Activated CD8-positive, alpha-beta memory T cell treated with anti-CD3 and anti-CD28 coated beads for 36 hours (primary cell): Measurements from ENCODE around the gene GNB5. TPM values are rescaled to one million over a fixed set of nuclear protein-coding genes. Genes with fewer than 3 reads are reported as not detected.

Experiments used
- CTCF ChIA-PET: fragments of 350-600 bp; sonication (Branson Sonifier 250); formaldehyde crosslinking; loops from one replicate; lab custom pipeline; 2021; ENCODE audit warnings: antibody characterized with exemption; lab: Charles Lee
- POLR2A ChIA-PET: fragments of 350-600 bp; sonication (Branson Sonifier 250); formaldehyde crosslinking; loops from one replicate; lab custom pipeline; 2021; ENCODE audit warnings: antibody characterized with exemption; lab: Charles Lee
- total RNA-seq, 2 experiments: library from RNA; stranded (reverse); gene quantifications; one replicate each; pipeline ENCODE4 v1.2.3, GENCODE V29; 2021

GNB5 gene
- total RNA-seq, 2 experiments from 2014 or later = 15.6 to 17.5 TPM

DNA sequence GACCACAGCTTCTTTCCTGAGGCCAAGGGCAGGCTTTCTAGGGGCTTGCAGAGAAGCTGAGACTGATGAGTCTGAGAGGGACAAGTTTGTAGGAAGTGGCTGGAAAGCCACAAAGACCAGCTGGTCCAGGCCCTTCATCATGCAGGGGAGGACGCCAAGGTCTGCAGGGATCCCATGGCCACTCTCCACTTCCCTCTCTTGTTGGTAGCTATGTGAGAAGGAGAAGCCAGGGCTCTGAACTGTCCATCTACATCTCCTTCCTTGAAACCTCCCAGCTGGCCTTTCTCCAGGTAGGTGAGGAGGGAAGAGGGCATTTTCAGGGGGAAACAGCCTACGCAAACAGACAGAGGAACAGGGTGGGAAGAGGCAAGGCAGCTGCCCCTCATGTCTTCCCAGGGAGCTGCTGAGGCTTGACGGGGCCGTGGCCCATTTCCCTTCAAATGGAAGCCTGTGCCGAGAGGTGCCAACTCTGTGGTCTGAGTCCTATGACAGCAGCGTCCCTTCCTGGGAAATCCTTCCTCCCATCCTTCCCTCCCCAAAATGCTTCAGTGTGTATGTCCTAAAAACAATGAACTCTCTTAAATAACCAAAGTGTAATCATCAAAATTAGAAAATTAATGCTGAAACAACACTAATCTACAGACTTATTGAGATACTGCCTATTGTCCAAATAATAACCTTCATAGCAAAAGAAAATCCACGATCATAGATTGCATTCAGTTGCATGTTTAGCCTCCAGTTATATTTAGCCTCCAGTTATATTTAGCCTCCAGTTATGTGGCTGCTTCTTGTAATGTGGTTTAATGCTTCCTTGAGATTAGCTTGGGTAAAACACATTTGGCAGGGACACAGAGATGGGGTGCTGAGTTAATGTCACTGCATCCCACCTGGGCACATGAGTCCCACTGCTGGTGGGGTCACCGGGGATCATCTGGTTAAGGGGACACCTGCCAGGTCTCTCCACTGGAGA is 36.0 kb downstream of the GNB5 start:
- ChIA-PET POLR2A (no interaction called here), CTCF (interaction anchor here (1.8 kb wide), 1 partner anchor 73 kb away, joined by 4 read pairs; no protein-coding TSS in a partner anchor)

DNA sequence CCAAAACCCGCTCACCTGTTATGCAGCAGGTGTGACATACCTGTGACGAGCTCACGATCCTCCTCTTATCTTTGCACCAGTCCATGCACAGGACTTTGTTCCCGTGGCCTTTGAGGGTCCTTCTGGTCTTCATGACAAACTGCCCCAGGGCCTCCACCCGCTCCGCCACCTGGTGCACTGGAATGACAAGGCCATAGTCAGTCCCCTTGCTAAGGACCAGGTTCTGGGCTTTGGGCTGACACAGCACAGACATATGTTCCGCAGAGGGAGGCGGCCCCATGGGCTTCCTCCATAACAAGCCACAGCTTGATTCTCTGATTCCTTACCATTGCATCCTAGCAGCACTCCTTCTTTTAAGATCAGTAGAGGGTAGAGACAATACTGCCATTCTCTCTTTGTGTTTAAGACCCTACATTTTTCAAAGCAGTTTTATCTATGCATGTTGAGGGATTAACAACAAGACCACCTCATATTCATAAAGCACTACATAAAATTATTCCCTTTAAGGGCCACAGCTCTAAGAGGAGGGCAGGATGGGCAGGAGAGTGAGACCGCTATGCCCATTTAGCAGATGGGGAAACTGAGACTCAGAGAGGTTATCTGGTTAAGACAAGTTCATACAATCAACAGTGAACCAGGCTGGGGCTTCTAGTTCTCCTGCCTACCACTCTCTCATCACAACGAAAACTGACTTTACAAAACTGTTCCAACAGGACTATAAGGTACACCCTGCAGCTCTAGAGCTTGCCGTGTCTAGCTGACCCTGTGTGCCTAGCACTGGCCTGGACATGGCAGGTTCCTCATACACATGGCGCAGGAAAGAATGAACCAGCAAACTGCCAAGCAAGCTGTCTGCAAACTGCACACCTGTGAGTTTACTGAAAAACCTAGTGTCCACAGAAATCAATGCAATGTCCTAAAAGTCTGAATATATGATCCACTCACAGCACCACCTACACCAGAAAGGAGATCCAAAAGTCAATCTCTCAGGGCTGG is 37.0 kb downstream of the GNB5 start:
- CTCF ChIA-PET = interaction anchor here (1.8 kb wide), 1 partner anchor 74 kb away, joined by 4 read pairs; no protein-coding TSS in a partner anchor
- POLR2A ChIA-PET = no interaction called here

DNA sequence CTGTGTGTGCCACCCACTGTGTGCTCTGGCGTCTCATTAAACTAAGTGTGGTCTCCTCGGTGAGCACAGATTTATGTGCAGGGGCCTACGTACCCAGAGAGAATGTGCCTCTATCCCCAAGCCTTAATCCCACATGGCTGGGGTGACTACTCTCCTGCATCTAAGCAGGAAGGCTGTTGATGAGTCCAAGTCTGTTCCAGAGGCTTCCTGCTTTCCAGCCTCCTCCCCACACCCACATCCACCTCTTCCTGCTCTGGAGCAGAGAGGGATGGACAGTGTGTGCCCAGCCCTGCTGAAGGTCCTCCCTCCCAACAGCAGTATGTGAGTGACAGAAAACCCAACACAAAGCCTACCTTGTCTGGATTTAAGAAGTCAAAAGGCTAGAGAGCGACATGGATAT is 39.8 kb downstream of the GNB5 start:
- POLR2A ChIA-PET = no interaction called here
- CTCF ChIA-PET = interaction anchor here (0.6 kb wide), 1 partner anchor 105 kb away, joined by 4 read pairs; no protein-coding TSS in a partner anchor

DNA sequence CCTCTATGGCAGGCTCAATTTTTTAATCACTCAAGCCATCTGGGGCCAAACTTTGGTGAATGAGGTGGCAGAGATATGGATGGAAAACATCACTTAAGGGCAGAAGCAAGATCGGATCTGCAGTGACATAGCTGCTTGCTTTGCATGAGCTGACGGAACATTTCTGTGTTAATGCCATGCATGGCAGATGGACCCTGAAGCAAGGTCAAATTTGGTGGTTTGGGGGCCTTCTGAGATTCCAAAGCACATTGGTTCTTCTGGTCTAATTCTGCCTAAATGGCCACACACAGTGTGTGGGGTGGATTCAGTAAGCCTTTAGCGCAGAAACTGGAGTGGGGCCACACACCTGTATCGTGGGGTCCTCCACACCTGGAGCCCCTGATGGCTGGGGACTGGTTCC is 40.3 kb downstream of the GNB5 start:
- ChIA-PET CTCF (interaction anchor here (0.6 kb wide), 1 partner anchor 106 kb away, joined by 4 read pairs; no protein-coding TSS in a partner anchor), POLR2A (no interaction called here)

DNA sequence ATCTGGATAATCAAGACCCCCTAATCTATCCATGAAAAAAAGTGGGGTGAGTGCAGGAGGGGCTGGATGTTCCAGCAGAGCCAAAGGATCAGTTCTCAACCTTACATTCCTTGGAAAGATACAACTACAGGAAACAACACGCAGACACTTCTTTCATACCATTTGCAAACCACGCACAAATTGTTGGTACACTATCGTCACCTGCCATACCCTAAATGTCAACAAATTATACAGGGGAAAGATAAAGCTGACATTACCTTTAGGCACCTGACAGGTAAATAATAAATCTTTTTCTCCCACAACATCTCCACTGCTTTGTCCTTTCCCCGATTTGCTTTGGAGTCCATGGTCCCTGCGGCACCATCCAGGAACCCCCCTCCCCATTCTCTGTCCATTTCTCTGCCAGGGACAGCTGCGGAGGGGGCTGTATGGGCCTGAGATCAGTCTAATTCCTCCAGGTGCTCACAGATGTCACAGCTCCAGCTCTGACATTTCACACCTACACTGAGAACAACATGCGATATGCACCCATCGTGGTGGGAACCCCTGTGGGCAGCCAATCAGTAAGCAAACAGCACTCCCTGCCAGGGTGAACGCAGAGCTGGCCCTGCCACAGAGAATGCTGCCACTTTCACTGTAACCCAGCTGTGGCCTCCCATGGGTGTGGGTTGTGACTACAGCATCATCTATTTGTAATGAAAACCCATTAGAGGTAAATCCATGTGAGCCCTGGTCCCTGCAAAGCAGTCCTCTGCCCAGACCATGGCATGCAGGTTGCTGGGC is 41.0 kb downstream of the GNB5 start:
- ChIA-PET POLR2A (no interaction called here), CTCF (no interaction called here)

DNA sequence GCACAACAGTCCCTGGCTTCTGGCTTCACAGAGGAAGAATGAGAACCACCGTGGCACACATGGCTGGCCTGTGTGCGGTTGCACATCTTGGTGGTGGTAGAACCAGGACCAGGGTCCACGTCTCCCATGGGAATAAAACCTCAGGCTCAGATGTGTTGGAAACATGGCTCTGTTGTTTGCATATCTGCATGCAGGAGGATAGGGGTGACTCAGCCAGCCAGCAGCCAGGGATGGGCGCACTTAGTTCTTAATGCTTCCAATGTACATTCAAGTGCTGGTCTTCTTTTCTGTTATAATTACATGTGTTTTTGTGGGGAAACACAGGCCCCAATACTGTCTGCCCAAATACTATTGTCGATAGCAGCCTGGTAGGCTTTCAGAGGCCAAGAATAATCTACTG is 42.8 kb downstream of the GNB5 start:
- CTCF ChIA-PET = no interaction called here
- POLR2A ChIA-PET = no interaction called here

DNA sequence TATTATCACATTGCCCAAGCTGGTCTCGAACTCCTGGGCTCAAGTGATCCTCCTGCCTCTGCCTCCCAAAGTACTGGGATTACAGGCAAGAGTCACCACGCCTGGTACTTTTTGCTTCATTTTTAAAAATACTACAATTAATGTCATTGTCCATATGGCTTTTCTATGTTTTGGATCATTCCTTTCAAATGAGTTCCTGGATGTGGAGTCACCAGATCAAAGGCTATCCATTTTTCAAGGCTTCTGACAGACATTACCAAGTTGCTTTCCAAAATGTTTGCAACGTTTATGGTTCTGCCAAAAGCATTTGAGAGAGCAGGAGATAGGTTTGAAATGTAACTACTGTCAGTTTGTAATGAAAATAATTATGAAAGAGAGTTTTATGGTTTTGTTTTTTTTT is 44.4 kb downstream of the GNB5 start:
- CTCF ChIA-PET = no interaction called here
- POLR2A ChIA-PET = no interaction called here

DNA sequence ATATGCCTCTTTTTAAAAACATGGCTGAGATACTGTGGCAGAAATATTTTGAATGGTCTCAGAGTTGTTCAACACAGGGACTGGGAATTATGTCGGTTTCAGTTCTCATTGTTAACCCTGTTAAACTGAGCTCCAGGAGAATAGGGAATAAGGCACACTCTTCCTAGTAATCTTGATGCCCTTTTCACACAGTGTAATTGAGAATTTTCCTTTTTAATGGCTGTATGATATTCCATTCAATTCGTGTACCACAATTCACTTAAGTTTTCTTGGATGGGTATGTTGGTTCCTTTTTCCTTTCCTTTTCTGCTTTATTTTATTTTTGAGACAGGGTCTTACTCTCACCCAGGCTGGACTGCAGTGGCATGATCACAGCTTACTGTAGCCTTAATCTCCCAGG is 44.9 kb downstream of the GNB5 start:
- ChIA-PET POLR2A (no interaction called here), CTCF (no interaction called here)

DNA sequence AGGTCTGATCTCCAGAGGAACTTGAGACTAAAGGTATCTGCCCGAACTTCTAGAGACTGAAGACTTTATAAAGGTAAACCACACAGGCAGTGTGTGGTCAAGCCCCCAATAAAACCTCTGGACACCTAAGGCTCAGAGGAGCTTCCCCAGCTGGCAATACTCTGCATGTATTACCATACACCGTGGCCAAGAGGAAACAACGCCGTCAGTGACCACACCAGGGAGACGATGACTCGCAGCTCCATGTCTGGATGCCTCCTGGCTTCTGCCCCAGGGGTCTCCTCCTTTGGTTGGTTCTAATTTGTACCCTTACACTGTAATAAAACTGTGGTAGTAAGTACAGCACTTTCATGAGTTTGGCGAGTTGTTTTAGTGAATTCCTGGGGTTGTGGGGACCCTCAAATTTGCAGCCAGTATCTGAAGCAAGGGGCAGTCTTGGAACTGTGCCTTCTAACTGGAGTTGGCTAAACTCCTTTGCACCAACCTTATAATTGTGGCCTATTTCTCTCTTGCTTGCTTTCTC is 46.5 kb downstream of the GNB5 start:
- ChIA-PET CTCF (no interaction called here), POLR2A (no interaction called here)

DNA sequence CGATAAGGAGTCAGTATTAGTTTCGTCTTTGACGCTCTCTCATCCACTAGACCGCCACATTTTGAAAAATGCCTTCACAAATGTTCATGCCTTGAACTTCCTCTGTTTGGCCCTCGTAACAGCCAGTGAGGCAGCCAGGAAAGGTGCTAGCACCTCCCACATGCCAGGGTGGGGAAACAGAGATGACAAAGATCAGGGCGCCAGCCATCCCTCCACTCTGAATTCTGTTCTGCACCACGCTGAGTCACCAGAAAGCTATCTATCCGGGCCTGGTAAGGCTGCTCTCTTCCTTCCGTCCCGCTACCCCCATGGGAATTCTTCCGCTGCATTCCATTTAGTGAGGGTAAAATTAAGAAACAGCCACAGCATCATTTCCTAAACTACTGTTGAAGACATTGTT is 47.3 kb downstream of the GNB5 start:
- CTCF ChIA-PET = no interaction called here
- POLR2A ChIA-PET = interaction anchor here (0.6 kb wide), 1 partner anchor 102 kb away, joined by 3 read pairs; no protein-coding TSS in a partner anchor

DNA sequence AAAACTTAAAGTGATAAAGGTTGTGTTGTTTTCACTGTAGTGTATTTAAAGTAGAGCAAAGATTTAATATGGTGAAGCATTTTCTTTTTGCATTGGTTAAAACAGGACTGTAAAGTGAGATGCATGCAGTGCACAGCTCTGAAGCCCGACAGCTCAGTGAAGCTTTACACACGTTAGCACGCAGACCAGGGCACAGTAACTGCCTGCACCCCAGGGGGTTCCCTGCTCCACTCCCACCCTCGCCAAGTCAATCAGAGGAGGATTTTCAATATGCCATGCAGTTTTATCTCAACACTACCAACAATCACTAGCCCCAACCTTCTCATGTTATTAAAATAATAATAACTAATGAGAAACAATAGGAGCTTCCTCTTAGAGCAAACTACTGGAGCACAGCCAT is 50.5 kb downstream of the GNB5 start:
- ChIA-PET POLR2A (no interaction called here), CTCF (interaction anchor here (0.6 to 2.0 kb wide), 4 partner anchors 16 to 175 kb away, joined by 3 to 7 read pairs (median 4); no protein-coding TSS in a partner anchor)

DNA sequence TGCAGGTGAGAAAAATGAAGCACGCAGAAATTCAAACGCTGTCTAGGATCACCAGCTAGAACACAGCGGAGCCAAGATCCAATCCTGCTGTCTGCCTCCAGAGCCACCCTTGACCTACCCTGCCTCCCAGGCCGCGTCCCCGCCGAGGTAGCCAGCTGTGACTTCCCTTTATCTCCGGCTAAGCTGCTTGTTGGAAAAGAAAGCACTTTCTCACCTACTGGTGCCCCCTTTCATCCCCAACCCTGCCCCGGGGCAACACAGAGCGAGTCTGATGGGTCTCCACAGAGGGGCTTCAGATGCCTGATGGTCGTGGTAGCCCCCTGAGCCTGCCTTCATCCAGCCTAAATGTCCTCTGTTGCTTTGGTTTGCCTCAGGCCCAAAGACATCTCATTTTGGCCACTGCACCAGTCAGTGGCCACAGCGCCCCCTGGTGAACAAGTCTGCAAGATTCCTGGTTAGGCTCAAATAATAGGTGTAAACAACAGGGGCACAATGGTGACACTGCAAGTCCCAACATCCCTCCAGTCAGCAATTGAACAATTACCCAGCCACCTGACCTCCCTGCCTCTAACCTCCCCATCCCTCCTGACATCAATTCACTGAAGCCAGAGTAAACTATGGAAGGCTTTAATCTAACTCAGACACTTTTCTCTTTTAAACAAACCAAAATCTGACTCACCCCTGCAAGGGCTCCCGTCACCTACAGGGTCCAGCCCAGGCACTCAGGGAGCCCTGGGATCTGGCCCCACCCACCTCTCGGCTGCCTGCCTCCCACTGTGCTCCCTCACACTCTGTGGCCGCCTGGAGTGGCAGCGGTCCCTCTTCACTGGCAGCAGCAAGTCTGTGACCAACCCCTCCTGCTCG is 51.4 kb downstream of the GNB5 start:
- CTCF ChIA-PET = interaction anchor here (0.6 to 2.0 kb wide), 11 partner anchors 15 to 319 kb away, joined by 3 to 7 read pairs (median 3); partner anchors contain the start of gene LEO1
- POLR2A ChIA-PET = no interaction called here

DNA sequence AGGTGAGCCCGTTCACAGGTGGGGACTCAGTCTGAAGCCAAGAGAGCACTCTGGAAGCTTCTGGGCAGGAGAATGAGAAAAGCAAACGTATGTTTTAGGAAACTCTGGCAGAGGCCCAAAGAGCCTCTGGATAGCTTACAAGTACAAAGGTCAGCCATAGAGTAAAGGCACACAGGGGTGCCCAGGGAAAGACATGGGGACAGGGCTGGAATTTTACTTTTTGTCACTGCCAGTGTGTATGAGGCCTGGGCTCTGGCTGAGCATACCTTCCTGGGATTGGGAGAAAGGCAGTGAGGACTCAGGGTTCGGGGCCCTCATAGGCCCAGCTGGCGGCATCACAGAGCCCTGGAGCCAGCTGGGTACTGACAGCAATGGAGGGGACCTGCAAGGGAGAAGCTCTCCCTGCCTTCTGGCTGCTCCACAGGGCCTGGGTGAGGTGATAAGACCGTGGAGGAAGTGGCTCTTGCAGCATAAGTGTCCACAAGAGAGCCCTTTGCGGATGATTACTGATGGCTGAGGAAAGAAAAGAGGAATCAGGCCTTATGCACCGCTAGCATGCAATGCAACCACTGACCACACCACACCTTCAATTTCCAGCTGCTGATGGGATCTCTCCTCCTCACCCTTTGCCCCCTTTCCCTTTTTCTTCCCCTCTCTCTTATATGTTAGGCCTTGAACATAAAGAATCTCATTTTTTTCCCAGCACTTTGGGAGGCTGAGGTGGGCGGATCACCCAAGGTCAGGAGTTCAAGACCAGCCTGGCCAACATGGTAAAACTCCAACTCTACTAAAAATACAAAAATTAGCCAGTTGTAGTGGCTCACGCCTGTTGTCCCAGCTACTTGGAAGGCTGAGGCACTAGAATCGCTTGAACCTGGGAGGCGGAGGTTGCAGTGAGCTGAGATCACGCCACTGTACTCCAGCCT is 53.5 kb downstream of the GNB5 start:
- POLR2A ChIA-PET = interaction anchor here (0.7 kb wide), 1 partner anchor 876 kb away, joined by 5 read pairs; no protein-coding TSS in a partner anchor
- CTCF ChIA-PET = interaction anchor here (0.7 kb wide), 2 partner anchors 254 to 467 kb away, joined by 3 to 6 read pairs; no protein-coding TSS in a partner anchor

DNA sequence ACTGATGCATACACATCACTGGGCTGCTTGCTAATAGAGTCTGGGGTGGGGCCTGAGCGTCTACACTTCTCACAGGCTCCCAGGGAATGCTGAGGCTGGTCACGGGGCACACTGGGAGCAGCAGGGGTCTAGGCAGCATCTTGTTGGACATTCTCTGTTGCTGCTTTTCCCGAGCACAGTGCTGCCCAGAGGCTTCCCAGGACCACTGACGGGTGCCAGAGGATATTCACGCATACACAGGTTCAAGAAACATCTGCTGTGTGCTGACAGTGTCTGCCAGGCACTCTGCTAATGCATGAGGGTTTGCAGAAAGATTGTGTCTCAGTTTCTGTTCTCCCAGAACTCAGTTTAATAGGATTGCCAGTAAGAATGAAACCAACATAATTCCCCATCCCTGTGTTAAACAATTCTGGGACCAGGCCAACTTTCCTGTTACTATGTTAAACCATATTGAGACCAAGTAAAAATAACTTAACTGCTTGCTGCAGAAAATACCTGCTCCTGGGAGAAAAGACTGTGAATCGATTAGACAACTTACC is 54.7 kb downstream of the GNB5 start:
- CTCF ChIA-PET = interaction anchor here (0.6 kb wide), 2 partner anchors 35 to 83 kb away, joined by 3 to 4 read pairs; no protein-coding TSS in a partner anchor
- POLR2A ChIA-PET = no interaction called here

DNA sequence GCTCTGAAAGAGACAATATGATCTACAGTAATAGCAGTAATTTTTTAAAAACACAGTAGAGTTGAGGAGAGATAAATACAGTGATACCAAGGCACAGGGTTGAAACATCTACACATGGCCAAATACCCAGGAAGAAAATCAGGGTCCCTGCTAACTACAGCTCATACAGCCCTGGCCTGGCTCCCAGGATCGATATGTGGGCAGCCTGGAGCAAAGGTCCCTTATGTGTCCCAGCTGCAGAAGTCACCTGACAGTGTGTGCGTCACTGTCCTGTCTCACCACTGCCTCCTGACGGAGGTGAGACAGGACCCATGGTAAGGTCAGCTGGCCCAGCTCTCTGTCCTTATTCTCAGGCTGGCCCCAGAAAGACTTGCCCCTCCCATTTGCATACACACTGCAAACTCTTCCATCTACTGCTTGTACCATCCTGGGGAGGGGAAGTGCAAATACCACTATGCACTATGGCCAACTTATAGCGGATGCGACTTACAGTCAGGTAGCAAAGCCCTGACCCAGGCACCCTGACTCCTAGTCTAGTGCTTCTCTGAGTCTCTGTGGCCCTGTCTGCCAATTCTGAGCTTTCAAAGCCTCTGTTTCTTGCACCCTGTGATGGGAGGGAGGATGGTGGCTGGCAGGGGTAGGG is 56.6 kb downstream of the GNB5 start:
- CTCF ChIA-PET = interaction anchor here (1.1 kb wide), 1 partner anchor 8 kb away, joined by 3 read pairs; no protein-coding TSS in a partner anchor
- POLR2A ChIA-PET = no interaction called here
